GM12891 (cell line): Measurements from ENCODE around the gene SNX2. TPM values are rescaled to one million over a fixed set of nuclear protein-coding genes. Genes with fewer than 3 reads are reported as not detected.
A peak's percentile ranks its signal among the peaks of the same experiment; 100 is the strongest.

Source experiments
- DNase-seq: peaks from one replicate; pipeline ENCODE4 v3.0.0; 2011; ENCODE audit warnings: low spot score; ENCODE audit not compliant: insufficient read length
- FAIRE-seq: peaks from 2 replicates; lab custom pipeline; 2011; peaks lifted over from hg19 to GRCh38; lab: Jason Lieb, UNC
- PAX5 ChIP-seq: IDR thresholded peaks from 2 replicates; pipeline ENCODE4 v1.6.1; 2011; ENCODE audit warnings: low read length, moderate library complexity, mild to moderate bottlenecking; ENCODE audit not compliant: insufficient read depth, severe bottlenecking
- POLR2A ChIP-seq: IDR thresholded peaks from 2 replicates; pipeline ENCODE4 v1.6.1; 2011; ENCODE audit warnings: low read depth, low read length, control low read depth
- POLR2AphosphoS5 ChIP-seq: IDR thresholded peaks from 2 replicates; pipeline ENCODE4 v1.6.1; 2011; ENCODE audit warnings: low read depth, low read length, control low read depth
- POU2F2 ChIP-seq: IDR thresholded peaks from 2 replicates; pipeline ENCODE4 v1.6.1; 2011; ENCODE audit warnings: low read depth, mild to moderate bottlenecking, control low read depth, low read length, moderate library complexity
- SPI1 ChIP-seq: IDR thresholded peaks from 2 replicates; pipeline ENCODE4 v1.6.1; 2011; ENCODE audit warnings: low read depth, low read length, control low read depth
- TAF1 ChIP-seq: IDR thresholded peaks from 2 replicates; pipeline ENCODE4 v1.6.1; 2011; ENCODE audit warnings: low read depth, low read length, control low read depth
- polyA plus RNA-seq: library from polyadenylated mRNA; unstranded; fragments of >200 nt; gene quantifications from one replicate; pipeline ENCODE4 v1.2.1, GENCODE V29; 2012; ENCODE audit warnings: low read depth, missing spikeins, inconsistent platforms; ENCODE audit not compliant: missing spikeins

SNX2 gene
- polyA plus RNA-seq, result 49.6 TPM

- FAIRE-seq (peak; percentile 95), DNase-seq (peak; percentile 64)
- TF ChIP-seq POLR2A, result peak; percentile 85
- peak; percentile 77 for TF ChIP-seq POLR2AphosphoS5
- TF ChIP-seq POU2F2, result 0 out of 2 replicates have a peak, but pooled peaks have one; percentile 61
- peak; percentile 79 for TF ChIP-seq TAF1
- no peak for TF ChIP-seq PAX5
- TF ChIP-seq SPI1, result no peak
Measured at GRCh38 chr5:122774861-122775549, at the start of gene SNX2. Gene SNX2, plus strand, starts transcription at chr5:122775080. Its CDS starts 24 bp downstream, at chr5:122775104.

GRCh38 chr5:122727112-122727541 is 47.8 kb upstream of the SNX2 start:
- no peak for TF ChIP-seq POLR2AphosphoS5
- no peak for TF ChIP-seq PAX5
- no peak for TF ChIP-seq POU2F2
- TF ChIP-seq TAF1, result no peak
- FAIRE-seq (no peak), DNase-seq (no peak)

GRCh38 chr5:122730037-122730436 is 44.8 kb upstream of the SNX2 start:
- FAIRE-seq (no peak), DNase-seq (no peak)
- TF ChIP-seq SPI1 (peak; percentile 72; the same call in 1 of the 2 replicates), POU2F2 (no peak)

- DNase-seq (no peak), FAIRE-seq (no peak)
- TF ChIP-seq POLR2AphosphoS5 (no peak), TAF1 (no peak), POLR2A (no peak), PAX5 (no peak), SPI1 (no peak), POU2F2 (no peak)
Measured at GRCh38 chr5:122730456-122730855, 44.4 kb upstream of the SNX2 start.

GRCh38 chr5:122736086-122736845 is 38.6 kb upstream of the SNX2 start:
- TF ChIP-seq TAF1, result no peak
- no peak for TF ChIP-seq POLR2AphosphoS5
- TF ChIP-seq POLR2A, result no peak
- TF ChIP-seq PAX5, result no peak
- no peak for TF ChIP-seq SPI1
- FAIRE-seq, result peak; percentile 64
- DNase-seq, result no peak

GRCh38 chr5:122738088-122738487 is 36.8 kb upstream of the SNX2 start:
- DNase-seq (no peak), FAIRE-seq (no peak)
- no peak for TF ChIP-seq PAX5
- TF ChIP-seq POLR2AphosphoS5, result no peak
- no peak for TF ChIP-seq POU2F2
- no peak for TF ChIP-seq POLR2A
- TF ChIP-seq TAF1, result no peak
- TF ChIP-seq SPI1, result no peak

GRCh38 chr5:122741681-122742080 is 33.2 kb upstream of the SNX2 start:
- TF ChIP-seq POU2F2 (no peak), POLR2A (no peak)

GRCh38 chr5:122743261-122743660 is 31.6 kb upstream of the SNX2 start:
- no peak for TF ChIP-seq PAX5
- TF ChIP-seq SPI1, result no peak
- TF ChIP-seq POLR2A, result no peak
- no peak for TF ChIP-seq TAF1
- no peak for TF ChIP-seq POU2F2
- TF ChIP-seq POLR2AphosphoS5, result no peak
- FAIRE-seq (no peak), DNase-seq (no peak)

More at GRCh38 chr5:122741681-122742080, 33.2 kb upstream of the SNX2 start:
- FAIRE-seq (no peak), DNase-seq (no peak)

- no peak for FAIRE-seq
- TF ChIP-seq POLR2AphosphoS5 (no peak), PAX5 (no peak), SPI1 (no peak), POU2F2 (no peak), POLR2A (no peak), TAF1 (no peak)
- DNase-seq, result no peak
Measured at GRCh38 chr5:122745597-122745996, 29.3 kb upstream of the SNX2 start.

- FAIRE-seq, result no peak
- TF ChIP-seq POLR2AphosphoS5 (no peak), SPI1 (no peak), POU2F2 (no peak), TAF1 (no peak), PAX5 (no peak), POLR2A (no peak)
- no peak for DNase-seq
Measured at GRCh38 chr5:122749886-122750285, 25.0 kb upstream of the SNX2 start.
